Mucosa of rectum (tissue), 2 donors: ENCODE measurements around the gene MICAL2.

Experiments
- H3K27ac ChIP-seq, 2 donors: one replicate each; pipeline ENCODE4 v1.7.0; 2013; ENCODE audit warnings: inconsistent platforms in 2 of 2, low read depth in 2 of 2, low read length in 2 of 2
- H3K27me3 ChIP-seq, 2 donors: one replicate each; pipeline ENCODE4 v1.7.0; 2013; ENCODE audit warnings: low read length in 2 of 2; ENCODE audit not compliant: control insufficient read depth in 2 of 2, insufficient read depth in 2 of 2
- H3K36me3 ChIP-seq, 2 donors: one replicate each; pipeline ENCODE4 v1.7.0; 2013; ENCODE audit warnings: low read length in 2 of 2; ENCODE audit not compliant: control insufficient read depth in 2 of 2, insufficient read depth in 2 of 2
- H3K4me1 ChIP-seq, 2 donors: one replicate each; pipeline ENCODE4 v1.7.0; 2013; ENCODE audit warnings: low read length in 2 of 2, mild to moderate bottlenecking in 1 of 2; ENCODE audit not compliant: control insufficient read depth in 2 of 2, insufficient read depth in 2 of 2
- H3K4me3 ChIP-seq, 2 donors: one replicate each; pipeline ENCODE4 v1.7.0; 2013; ENCODE audit warnings: low read length in 2 of 2
- H3K9ac ChIP-seq, 2 donors: one replicate each; pipeline ENCODE4 v1.7.0; 2013; ENCODE audit warnings: low read length in 2 of 2, low read depth in 1 of 2, mild to moderate bottlenecking in 1 of 2
- H3K9me3 ChIP-seq, 2 donors: one replicate each; pipeline ENCODE4 v1.7.0; 2013; ENCODE audit warnings: low read length in 2 of 2; ENCODE audit not compliant: control insufficient read depth in 2 of 2
- donor health status: healthy.
- donor health status: Normal muscosa, but diverticular disease.

The MICAL2 gene

GRCh38 chr11:12124306-12124705, 13.9 kb downstream of the MICAL2 start:
- Histone ChIP-seq H3K9me3 (no peaks in the 10 kb centered on the region), H3K27me3 (no peaks in the 10 kb centered on the region), H3K9ac (no peak overlapping the region), H3K36me3 (peaks cover 3 to 9% of the 10 kb centered on the region in 2 donors), H3K4me1 (peaks cover 35 to 53% of the 10 kb centered on the region in 2 donors), H3K27ac (peak overlapping the region; percentile 2 to 25), H3K4me3 (no peak overlapping the region)

DNA sequence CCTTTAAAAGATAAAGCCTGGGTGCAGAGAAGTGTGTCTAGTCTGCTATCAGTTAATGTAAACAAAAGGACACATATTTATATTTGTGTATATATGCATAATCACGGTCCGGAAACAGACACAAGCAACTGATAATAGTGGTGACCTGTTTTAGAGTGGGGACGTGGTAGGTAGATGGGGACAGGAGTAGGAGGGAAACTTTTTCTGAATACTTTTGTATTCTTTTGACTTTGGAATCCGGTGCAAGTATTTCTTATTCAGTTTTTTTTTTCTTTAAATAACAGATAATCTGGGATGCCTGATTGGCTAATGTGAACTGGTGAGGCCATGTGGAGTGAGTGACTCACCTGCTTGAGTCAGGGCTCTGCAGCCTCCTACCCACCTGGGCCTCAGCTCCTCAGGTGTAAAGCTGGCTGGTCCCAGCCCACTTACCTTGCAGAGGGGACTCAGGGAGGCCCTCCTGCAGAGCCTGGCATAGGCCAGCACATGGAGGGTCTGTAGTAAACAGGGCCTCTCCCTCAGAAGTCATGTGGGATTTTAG, 15.3 kb downstream of the MICAL2 start:
- Histone ChIP-seq H3K4me1 (peaks cover 39 to 54% of the 10 kb centered on the region in 2 donors), H3K36me3 (peaks cover 3 to 9% of the 10 kb centered on the region in 2 donors), H3K27me3 (no peaks in the 10 kb centered on the region), H3K27ac (peak overlapping the region; percentile 43 to 62), H3K9me3 (no peaks in the 10 kb centered on the region), H3K4me3 (no peak overlapping the region), H3K9ac (peak overlapping the region in 1 of 2 donors; percentile 0)

- H3K36me3 ChIP-seq, result peaks cover under 1 to 9% of the 10 kb centered on the region in 2 donors
- peak overlapping the region; percentile 43 to 62 for H3K27ac ChIP-seq
- H3K4me3 ChIP-seq, result no peak overlapping the region
- no peaks in the 10 kb centered on the region for H3K9me3 ChIP-seq
- peak overlapping the region in 1 of 2 donors; percentile 14 for H3K9ac ChIP-seq
- peaks cover 40 to 59% of the 10 kb centered on the region in 2 donors for H3K4me1 ChIP-seq
- H3K27me3 ChIP-seq, result no peaks in the 10 kb centered on the region
Observed at GRCh38 chr11:12126344-12127019, 16.1 kb downstream of the MICAL2 start.

DNA sequence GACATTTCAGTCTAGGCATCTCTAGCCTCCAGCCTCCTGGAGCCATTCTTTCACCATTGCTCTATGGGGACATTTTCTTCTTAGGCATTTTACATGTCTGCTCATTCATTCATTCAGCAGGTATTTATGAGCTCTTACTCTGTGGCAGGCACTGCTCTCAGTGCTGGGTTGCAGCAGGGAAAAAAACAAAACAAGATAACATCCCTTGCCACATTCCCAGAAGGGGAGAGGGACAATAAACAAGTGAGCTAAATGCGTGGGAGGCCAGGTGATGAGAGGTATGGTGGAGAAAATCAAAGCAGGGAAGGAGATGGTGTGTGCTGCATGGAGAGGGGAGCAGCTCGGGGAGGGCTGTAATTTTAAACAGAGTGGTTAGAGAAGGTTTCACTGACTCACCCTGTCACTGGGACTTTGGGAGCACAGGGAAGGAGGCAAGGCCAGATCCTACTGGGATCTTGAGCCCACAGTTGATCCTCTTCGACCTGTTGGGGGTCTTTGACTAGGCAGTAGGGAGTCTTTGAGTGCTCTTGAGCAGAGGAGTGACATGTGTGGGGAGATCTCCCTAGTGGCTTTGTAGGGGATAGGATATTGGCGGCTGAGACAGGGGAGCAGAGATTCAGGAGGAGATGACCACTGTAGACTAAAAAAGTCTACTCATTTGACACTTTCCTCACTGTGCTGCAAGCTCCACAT, 17.0 kb downstream of the MICAL2 start:
- Histone ChIP-seq H3K36me3 (peaks cover 0 to 9% of the 10 kb centered on the region in 2 donors), H3K4me3 (no peak overlapping the region), H3K27ac (no peak overlapping the region), H3K9me3 (no peaks in the 10 kb centered on the region), H3K9ac (no peak overlapping the region), H3K4me1 (peaks cover 44 to 66% of the 10 kb centered on the region in 2 donors), H3K27me3 (no peaks in the 10 kb centered on the region)

DNA sequence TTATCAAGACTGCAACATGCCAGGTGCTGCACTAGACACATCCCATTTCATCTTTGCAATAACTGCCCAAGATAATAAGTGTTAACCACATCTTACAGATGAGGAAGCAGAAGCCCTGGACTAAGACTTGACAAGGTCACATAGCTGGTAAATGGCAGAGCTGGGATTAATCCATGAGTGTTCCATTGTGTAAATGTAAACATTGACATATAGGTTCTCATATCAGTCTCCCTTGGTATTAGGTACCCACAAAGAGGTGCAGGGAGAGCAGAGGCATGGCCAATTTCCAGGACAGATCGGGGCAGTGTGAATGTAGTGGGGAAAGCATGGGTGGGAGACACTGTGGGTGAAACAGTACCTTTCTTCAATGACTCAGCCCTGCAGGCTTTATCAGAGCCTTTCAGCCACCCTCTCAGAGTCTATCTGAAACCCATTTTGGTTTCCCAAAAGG, 17.9 kb downstream of the MICAL2 start:
- H3K9me3 ChIP-seq, result no peaks in the 10 kb centered on the region
- H3K9ac ChIP-seq, result no peak overlapping the region
- H3K27me3 ChIP-seq, result no peaks in the 10 kb centered on the region
- H3K36me3 ChIP-seq, result peaks cover 0 to 9% of the 10 kb centered on the region in 2 donors
- H3K4me1 ChIP-seq, result peaks cover 44 to 70% of the 10 kb centered on the region in 2 donors
- no peak overlapping the region for H3K4me3 ChIP-seq
- no peak overlapping the region for H3K27ac ChIP-seq

- Histone ChIP-seq H3K27me3 (no peaks in the 10 kb centered on the region), H3K4me3 (no peak overlapping the region), H3K9ac (no peak overlapping the region), H3K36me3 (peaks cover 0 to 8% of the 10 kb centered on the region in 2 donors), H3K4me1 (peaks cover 50 to 72% of the 10 kb centered on the region in 2 donors), H3K9me3 (no peaks in the 10 kb centered on the region), H3K27ac (peak overlapping the region; percentile 17 to 62)
Observed at GRCh38 chr11:12129227-12129626, 18.8 kb downstream of the MICAL2 start.

DNA sequence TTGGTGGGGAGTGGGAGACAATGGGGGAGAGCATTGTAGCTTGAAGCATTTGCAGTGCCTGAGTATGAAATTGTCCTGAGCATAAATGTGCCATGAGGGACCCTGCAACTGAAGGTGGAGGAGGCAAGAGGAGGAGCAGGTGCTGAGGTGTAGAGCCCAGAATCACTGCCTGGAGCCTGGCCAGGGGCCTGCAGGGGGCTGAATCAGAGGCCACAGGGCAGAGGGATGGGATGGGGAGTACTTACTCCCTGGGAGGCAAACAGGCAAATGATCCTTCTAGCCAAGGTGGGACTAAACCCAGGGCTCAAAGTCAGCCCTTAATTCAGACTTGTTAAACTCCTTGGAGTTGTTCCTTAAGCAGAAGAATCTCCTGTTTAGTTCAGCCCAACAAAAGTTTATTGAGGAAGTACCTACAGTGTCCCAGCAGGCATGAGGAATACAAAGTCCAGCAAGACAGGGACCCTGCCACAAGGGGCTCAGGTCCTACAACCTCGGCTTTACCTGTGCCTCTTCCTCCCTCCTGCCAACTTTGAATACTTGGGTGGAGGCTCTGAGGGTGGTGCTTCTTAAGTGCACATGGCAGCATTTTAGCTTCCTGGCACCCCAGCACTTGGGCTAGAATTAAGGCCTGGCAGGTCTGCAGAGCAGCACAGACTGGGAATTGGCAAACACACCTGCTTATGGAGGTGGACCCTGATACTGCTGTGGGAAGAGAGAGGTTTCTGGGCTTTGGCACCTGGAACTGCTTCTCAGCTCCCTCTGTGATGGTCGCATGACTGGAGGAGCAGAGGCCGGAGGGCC, 20.0 kb downstream of the MICAL2 start:
- Histone ChIP-seq H3K9ac (peak overlapping the region; percentile 49 to 50), H3K4me3 (peak overlapping the region in 1 of 2 donors; percentile 10), H3K27me3 (no peaks in the 10 kb centered on the region), H3K36me3 (peaks cover 0 to 6% of the 10 kb centered on the region in 2 donors), H3K27ac (peak overlapping the region; percentile 84 to 87), H3K9me3 (no peaks in the 10 kb centered on the region), H3K4me1 (peaks cover 46 to 75% of the 10 kb centered on the region in 2 donors)

GRCh38 chr11:12131943-12132789, 21.8 kb downstream of the MICAL2 start:
- Histone ChIP-seq H3K27ac (no peak overlapping the region), H3K36me3 (peaks cover 0 to 6% of the 10 kb centered on the region in 2 donors), H3K9me3 (no peaks in the 10 kb centered on the region), H3K27me3 (no peaks in the 10 kb centered on the region), H3K4me3 (no peak overlapping the region), H3K4me1 (peaks cover 54 to 82% of the 10 kb centered on the region in 2 donors), H3K9ac (no peak overlapping the region)

DNA sequence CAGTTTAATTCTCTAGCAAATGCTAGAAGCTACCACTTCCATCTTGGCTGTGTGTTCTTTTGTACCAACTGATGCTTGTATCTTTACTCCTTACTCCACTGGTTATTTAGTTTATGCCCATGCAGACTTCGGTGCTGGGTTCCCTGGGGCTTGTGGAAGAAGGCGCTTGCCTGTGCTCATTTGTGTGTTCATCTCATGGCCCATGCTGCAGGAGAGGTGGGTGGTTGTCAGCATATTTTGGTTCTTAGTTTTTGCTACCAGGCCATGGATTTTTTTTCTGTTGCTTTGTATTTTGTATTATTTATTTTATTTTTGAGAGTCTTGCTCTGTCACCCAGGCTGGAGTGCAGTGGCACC, 22.4 kb downstream of the MICAL2 start:
- Histone ChIP-seq H3K9ac (no peak overlapping the region), H3K4me3 (no peak overlapping the region), H3K9me3 (no peaks in the 10 kb centered on the region), H3K4me1 (peaks cover 57 to 83% of the 10 kb centered on the region in 2 donors), H3K36me3 (peaks cover 0 to 6% of the 10 kb centered on the region in 2 donors), H3K27ac (no peak overlapping the region), H3K27me3 (no peaks in the 10 kb centered on the region)
